ENCODE data around the gene TMEM182. TPM values are rescaled to one million over a fixed set of nuclear protein-coding genes. Genes with fewer than 3 reads are reported as not detected.

TMEM182 gene
- total RNA-seq, 1 experiment from 2014 or later, result 4.3 TPM

DNA sequence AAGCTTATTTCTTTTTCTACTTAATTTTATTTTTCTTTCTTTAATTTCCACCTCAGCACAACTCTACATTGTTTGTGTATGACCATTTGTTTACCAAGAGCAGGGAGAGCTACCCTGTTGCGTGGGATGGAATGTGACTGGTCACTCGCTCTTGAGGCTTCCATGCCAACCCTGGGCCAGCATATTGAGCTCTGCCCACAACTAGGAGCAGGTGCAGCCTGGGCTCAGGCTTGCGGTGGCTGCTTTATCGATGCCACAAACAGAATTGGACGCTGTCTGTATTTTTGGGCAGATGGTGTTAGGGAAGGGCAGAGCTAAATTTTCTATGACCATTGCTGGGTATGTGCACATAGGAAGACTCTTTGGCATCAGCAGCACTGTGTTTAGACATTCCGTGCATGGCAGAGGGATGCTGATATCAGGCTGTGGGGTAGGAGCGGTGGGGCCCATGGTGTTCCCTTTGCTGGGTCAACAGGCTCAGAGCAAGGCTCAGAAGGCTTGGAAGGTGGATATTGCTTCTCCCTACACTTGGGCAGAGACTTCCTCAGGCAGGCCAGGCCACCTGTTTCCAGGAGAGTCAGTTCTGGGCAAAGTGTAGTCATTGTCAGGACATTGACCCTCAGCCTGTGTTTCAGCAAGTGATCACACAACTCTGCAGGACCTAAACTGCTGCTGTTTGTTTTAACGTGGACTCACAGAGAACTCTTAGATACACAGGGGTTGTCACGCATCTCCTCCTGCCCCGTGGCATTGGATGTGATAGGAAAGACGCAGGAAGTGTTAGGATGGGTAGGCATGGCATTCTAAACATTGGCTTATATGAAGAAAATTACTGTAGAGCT is 40.2 kb downstream of the TMEM182 start (continued):
- TF ChIP-seq, protein P1, sequence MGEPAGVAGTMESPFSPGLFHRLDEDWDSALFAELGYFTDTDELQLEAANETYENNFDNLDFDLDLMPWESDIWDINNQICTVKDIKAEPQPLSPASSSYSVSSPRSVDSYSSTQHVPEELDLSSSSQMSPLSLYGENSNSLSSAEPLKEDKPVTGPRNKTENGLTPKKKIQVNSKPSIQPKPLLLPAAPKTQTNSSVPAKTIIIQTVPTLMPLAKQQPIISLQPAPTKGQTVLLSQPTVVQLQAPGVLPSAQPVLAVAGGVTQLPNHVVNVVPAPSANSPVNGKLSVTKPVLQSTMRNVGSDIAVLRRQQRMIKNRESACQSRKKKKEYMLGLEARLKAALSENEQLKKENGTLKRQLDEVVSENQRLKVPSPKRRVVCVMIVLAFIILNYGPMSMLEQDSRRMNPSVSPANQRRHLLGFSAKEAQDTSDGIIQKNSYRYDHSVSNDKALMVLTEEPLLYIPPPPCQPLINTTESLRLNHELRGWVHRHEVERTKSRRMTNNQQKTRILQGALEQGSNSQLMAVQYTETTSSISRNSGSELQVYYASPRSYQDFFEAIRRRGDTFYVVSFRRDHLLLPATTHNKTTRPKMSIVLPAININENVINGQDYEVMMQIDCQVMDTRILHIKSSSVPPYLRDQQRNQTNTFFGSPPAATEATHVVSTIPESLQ (CRISPR knock-in tag; IDR thresholded peaks at IDR 0.05), result no peak

DNA sequence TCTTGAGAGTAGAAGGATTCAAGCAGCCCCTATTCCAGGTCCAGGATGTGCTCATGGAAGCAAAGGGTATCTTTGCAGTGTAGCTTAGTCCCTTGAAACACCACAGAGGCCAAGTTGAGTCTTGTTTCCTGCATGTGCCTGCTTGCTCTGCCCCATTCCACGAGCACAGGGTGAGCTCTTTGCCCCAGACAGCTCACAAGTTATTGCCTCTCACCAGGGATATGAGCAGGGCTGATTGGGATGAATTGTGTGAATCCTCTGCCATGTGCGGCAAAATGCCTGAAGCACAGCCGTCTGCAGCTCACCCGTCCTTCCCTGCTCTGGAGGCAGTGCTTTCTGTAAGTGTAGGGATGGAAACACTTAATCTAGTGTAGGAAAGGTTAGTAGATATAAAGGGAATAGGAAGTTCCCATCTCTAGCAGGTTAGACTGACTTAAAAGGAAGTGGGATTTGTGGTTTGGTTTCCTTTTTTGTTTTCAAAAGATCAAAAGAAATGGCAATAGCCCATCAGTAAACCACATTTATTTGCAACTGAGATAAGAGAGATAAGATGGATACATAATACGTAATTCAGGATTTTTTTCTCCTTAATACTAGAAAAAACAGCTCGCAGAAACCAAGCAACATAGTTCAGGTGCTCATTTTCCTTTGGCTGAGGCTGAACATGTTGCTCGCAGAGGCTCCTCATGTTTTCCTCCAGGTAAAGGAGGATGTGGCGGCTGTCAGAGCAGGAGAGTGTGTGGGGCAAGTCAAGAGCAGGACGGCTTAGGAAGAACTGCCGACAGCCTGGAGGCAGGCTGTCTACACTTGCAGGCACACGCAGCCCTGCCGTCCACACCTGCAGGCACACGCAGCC is 41.4 kb downstream of the TMEM182 start:
- ChIA-PET CTCF (interaction anchor here (1.6 kb wide), 1 partner anchor 50 kb away, joined by 6 read pairs; no protein-coding TSS in a partner anchor), POLR2A (no interaction called here)
- peaks cover 54% of the 10 kb centered on the region for H3K9me3 Mint-ChIP-seq
- TF ChIP-seq, protein P2, sequence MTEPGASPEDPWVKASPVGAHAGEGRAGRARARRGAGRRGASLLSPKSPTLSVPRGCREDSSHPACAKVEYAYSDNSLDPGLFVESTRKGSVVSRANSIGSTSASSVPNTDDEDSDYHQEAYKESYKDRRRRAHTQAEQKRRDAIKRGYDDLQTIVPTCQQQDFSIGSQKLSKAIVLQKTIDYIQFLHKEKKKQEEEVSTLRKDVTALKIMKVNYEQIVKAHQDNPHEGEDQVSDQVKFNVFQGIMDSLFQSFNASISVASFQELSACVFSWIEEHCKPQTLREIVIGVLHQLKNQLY (CRISPR knock-in tag; IDR thresholded peaks at IDR 0.05), result no peak
- TF ChIP-seq, protein P3, sequence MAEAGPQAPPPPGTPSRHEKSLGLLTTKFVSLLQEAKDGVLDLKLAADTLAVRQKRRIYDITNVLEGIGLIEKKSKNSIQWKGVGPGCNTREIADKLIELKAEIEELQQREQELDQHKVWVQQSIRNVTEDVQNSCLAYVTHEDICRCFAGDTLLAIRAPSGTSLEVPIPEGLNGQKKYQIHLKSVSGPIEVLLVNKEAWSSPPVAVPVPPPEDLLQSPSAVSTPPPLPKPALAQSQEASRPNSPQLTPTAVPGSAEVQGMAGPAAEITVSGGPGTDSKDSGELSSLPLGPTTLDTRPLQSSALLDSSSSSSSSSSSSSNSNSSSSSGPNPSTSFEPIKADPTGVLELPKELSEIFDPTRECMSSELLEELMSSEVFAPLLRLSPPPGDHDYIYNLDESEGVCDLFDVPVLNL (CRISPR knock-in tag; IDR thresholded peaks at IDR 0.05; ENCODE audit: borderline replicate concordance, low read depth), result no peak
- TF ChIP-seq, protein P4, sequence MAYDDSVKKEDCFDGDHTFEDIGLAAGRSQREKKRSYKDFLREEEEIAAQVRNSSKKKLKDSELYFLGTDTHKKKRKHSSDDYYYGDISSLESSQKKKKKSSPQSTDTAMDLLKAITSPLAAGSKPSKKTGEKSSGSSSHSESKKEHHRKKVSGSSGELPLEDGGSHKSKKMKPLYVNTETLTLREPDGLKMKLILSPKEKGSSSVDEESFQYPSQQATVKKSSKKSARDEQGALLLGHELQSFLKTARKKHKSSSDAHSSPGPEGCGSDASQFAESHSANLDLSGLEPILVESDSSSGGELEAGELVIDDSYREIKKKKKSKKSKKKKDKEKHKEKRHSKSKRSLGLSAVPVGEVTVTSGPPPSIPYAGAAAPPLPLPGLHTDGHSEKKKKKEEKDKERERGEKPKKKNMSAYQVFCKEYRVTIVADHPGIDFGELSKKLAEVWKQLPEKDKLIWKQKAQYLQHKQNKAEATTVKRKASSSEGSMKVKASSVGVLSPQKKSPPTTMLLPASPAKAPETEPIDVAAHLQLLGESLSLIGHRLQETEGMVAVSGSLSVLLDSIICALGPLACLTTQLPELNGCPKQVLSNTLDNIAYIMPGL (CRISPR knock-in tag; IDR thresholded peaks at IDR 0.05), result no peak
- TF ChIP-seq SP1 (CRISPR knock-in tag; conservative IDR thresholded peaks at IDR 0.05) (no peak), TCF7 (CRISPR knock-in tag; IDR thresholded peaks at IDR 0.05; ENCODE audit: low read depth) (no peak), NFYB (CRISPR knock-in tag; conservative IDR thresholded peaks at IDR 0.05; ENCODE audit: low read depth) (no peak), ELF4 (CRISPR knock-in tag; IDR thresholded peaks at IDR 0.05; ENCODE audit: low read depth) (no peak), ZNF317 (CRISPR knock-in tag; IDR thresholded peaks at IDR 0.05; ENCODE audit: borderline replicate concordance, low read depth) (no peak), ZNF396 (CRISPR knock-in tag; IDR thresholded peaks at IDR 0.05; ENCODE audit: borderline replicate concordance) (no peak), ZNF671 (CRISPR knock-in tag; IDR thresholded peaks at IDR 0.05) (no peak), GRHL2 (CRISPR knock-in tag; IDR thresholded peaks at IDR 0.05; ENCODE audit: insufficient replicate concordance, severe bottlenecking) (no peak)
- TF ChIP-seq, protein P5, sequence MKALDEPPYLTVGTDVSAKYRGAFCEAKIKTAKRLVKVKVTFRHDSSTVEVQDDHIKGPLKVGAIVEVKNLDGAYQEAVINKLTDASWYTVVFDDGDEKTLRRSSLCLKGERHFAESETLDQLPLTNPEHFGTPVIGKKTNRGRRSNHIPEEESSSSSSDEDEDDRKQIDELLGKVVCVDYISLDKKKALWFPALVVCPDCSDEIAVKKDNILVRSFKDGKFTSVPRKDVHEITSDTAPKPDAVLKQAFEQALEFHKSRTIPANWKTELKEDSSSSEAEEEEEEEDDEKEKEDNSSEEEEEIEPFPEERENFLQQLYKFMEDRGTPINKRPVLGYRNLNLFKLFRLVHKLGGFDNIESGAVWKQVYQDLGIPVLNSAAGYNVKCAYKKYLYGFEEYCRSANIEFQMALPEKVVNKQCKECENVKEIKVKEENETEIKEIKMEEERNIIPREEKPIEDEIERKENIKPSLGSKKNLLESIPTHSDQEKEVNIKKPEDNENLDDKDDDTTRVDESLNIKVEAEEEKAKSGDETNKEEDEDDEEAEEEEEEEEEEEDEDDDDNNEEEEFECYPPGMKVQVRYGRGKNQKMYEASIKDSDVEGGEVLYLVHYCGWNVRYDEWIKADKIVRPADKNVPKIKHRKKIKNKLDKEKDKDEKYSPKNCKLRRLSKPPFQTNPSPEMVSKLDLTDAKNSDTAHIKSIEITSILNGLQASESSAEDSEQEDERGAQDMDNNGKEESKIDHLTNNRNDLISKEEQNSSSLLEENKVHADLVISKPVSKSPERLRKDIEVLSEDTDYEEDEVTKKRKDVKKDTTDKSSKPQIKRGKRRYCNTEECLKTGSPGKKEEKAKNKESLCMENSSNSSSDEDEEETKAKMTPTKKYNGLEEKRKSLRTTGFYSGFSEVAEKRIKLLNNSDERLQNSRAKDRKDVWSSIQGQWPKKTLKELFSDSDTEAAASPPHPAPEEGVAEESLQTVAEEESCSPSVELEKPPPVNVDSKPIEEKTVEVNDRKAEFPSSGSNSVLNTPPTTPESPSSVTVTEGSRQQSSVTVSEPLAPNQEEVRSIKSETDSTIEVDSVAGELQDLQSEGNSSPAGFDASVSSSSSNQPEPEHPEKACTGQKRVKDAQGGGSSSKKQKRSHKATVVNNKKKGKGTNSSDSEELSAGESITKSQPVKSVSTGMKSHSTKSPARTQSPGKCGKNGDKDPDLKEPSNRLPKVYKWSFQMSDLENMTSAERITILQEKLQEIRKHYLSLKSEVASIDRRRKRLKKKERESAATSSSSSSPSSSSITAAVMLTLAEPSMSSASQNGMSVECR (CRISPR knock-in tag; IDR thresholded peaks at IDR 0.05; ENCODE audit: borderline replicate concordance), result no peak
- H3K4me1 Mint-ChIP-seq, result no peaks in the 10 kb centered on the region
- no peaks in the 10 kb centered on the region; the same call in 1 of the 2 replicates for H3K27me3 Mint-ChIP-seq (ENCODE audit: low read depth)
- DNase-seq (ENCODE audit: low spot score), result no peak
- H3K36me3 Mint-ChIP-seq, result peaks cover 66% of the 10 kb centered on the region
- no peak overlapping the region for H3K27ac Mint-ChIP-seq
- no peak overlapping the region for H3K4me3 Mint-ChIP-seq
- no peak for ATAC-seq
